ENCODE data around the gene APLF.
"Not testable (repeated sequence)": the region's sequence is repeated elsewhere in the genome, so short reads cannot be mapped to it uniquely, and the experiment has no call there.

Gene APLF

GRCh38 chr2:68475576-68475975 is 8.2 kb downstream of the APLF start:
- DNase-seq (ENCODE audit: low spot score), result no peak

- DNase-seq (ENCODE audit: low spot score), result no peak
Measured at GRCh38 chr2:68476454-68476853, 9.1 kb downstream of the APLF start.

- no peak for DNase-seq (ENCODE audit: low spot score)
Measured at GRCh38 chr2:68478688-68479087, 11.3 kb downstream of the APLF start.

GRCh38 chr2:68482296-68482820 is 15.0 kb downstream of the APLF start:
- no peak for DNase-seq (ENCODE audit: low spot score)

- DNase-seq (ENCODE audit: low spot score), result no peak
Measured at GRCh38 chr2:68483011-68483410, 15.6 kb downstream of the APLF start.

GRCh38 chr2:68487773-68488355 is 20.5 kb downstream of the APLF start:
- peak; percentile 30 for DNase-seq (ENCODE audit: low spot score)

GRCh38 chr2:68488605-68489004 is 21.2 kb downstream of the APLF start:
- DNase-seq (ENCODE audit: low spot score), result not testable (repeated sequence)

- DNase-seq (ENCODE audit: low spot score), result no peak
Measured at GRCh38 chr2:68489282-68489681, 21.9 kb downstream of the APLF start.

- no peak for DNase-seq (ENCODE audit: low spot score)
Measured at GRCh38 chr2:68491582-68491981, 24.2 kb downstream of the APLF start.

GRCh38 chr2:68499133-68499532 is 31.7 kb downstream of the APLF start:
- no peak for DNase-seq (ENCODE audit: low spot score)

- no peak for DNase-seq (ENCODE audit: low spot score)
Measured at GRCh38 chr2:68500649-68501048, 33.3 kb downstream of the APLF start.

- no peak for DNase-seq (ENCODE audit: low spot score)
Measured at GRCh38 chr2:68501768-68502167, 34.4 kb downstream of the APLF start.

- no peak for DNase-seq (ENCODE audit: low spot score)
Measured at GRCh38 chr2:68505603-68506159, 38.3 kb downstream of the APLF start.

GRCh38 chr2:68506170-68506569 is 38.8 kb downstream of the APLF start:
- DNase-seq (ENCODE audit: low spot score), result no peak

- DNase-seq (ENCODE audit: low spot score), result no peak
Measured at GRCh38 chr2:68512326-68512725, 44.9 kb downstream of the APLF start.

GRCh38 chr2:68512966-68513365 is 45.6 kb downstream of the APLF start:
- DNase-seq (ENCODE audit: low spot score), result no peak

GRCh38 chr2:68514316-68514929 is 47.0 kb downstream of the APLF start:
- no peak for DNase-seq (ENCODE audit: low spot score)

- DNase-seq (ENCODE audit: low spot score), result no peak
Measured at GRCh38 chr2:68516051-68516955, 48.9 kb downstream of the APLF start.

GRCh38 chr2:68519236-68519635 is 51.9 kb downstream of the APLF start:
- no peak for DNase-seq (ENCODE audit: low spot score)

- DNase-seq (ENCODE audit: low spot score), result no peak
Measured at GRCh38 chr2:68521037-68521436, 53.7 kb downstream of the APLF start.

GRCh38 chr2:68526943-68527342 is 59.6 kb downstream of the APLF start:
- DNase-seq (ENCODE audit: low spot score), result not testable (repeated sequence)

- not testable (repeated sequence) for DNase-seq (ENCODE audit: low spot score)
Measured at GRCh38 chr2:68527343-68528081, 60.1 kb downstream of the APLF start.
